SU-DHL-6 (cell line): ENCODE measurements around the gene MMRN1.

Source experiments
- EZH2phosphoT487 ChIP-seq: fragments of 200-600 bp; sonication (generic), shearing (Covaris generic); conservative IDR thresholded peaks from 2 replicates; pipeline ENCODE4 v1.6.1; 2018; ENCODE audit warnings: mild to moderate bottlenecking, antibody characterized with exemption, low read length, moderate library complexity, mixed read lengths
- TF ChIP-seq, protein P1 (sequence below): fragments of 200-600 bp; sonication (generic); IDR thresholded peaks from one replicate; pipeline ENCODE4 v1.5.1; 2017; ENCODE audit warnings: antibody characterized with exemption, mild to moderate bottlenecking, low read length, moderate library complexity; ENCODE audit not compliant: insufficient read depth, poor library complexity, severe bottlenecking

GRCh38 chr4:89949782-89950387, 55.2 kb downstream of the MMRN1 start:
- TF ChIP-seq, protein P1, sequence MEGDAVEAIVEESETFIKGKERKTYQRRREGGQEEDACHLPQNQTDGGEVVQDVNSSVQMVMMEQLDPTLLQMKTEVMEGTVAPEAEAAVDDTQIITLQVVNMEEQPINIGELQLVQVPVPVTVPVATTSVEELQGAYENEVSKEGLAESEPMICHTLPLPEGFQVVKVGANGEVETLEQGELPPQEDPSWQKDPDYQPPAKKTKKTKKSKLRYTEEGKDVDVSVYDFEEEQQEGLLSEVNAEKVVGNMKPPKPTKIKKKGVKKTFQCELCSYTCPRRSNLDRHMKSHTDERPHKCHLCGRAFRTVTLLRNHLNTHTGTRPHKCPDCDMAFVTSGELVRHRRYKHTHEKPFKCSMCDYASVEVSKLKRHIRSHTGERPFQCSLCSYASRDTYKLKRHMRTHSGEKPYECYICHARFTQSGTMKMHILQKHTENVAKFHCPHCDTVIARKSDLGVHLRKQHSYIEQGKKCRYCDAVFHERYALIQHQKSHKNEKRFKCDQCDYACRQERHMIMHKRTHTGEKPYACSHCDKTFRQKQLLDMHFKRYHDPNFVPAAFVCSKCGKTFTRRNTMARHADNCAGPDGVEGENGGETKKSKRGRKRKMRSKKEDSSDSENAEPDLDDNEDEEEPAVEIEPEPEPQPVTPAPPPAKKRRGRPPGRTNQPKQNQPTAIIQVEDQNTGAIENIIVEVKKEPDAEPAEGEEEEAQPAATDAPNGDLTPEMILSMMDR: no peak
- no peak for TF ChIP-seq EZH2phosphoT487
